Measurements from ENCODE around the gene RAD51AP1.

The RAD51AP1 gene

DNA sequence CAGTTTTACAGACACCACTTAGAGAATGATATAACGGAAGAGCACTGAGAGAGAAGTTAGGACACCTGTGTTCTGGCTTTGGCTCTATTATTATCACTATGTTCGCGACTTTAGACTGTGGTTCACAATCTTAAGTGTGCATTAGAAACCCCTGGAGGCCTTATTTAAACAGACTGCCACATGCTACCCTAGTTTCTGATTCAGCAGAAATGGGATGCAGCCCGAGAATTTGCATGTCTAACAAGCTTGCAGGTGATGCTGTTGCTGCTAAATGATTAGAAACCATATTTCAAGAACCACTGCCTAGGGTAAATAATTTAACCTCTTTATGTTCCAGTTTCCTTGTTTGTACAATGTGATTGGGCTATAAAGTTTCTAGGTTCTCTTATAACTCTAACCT, 3.6 kb upstream of the RAD51AP1 start:
- H3K27ac ChIP-seq = no peak overlapping the region
- no peak for TF ChIP-seq ZFX (IDR thresholded peaks at IDR 0.05; ENCODE audit: borderline replicate concordance)
- TF ChIP-seq CTCF (IDR thresholded peaks at IDR 0.05) = no peak

GRCh38 chr12:4535871-4536270, 2.8 kb upstream of the RAD51AP1 start:
- no peak for TF ChIP-seq ZFX (IDR thresholded peaks at IDR 0.05; ENCODE audit: borderline replicate concordance)
- TF ChIP-seq CTCF (IDR thresholded peaks at IDR 0.05) = no peak
- no peak overlapping the region for H3K27ac ChIP-seq

- H3K27ac ChIP-seq = peak overlapping the region; percentile 80
- TF ChIP-seq ZFX (IDR thresholded peaks at IDR 0.05; ENCODE audit: borderline replicate concordance) (no peak), CTCF (IDR thresholded peaks at IDR 0.05) (no peak)
These were observed 629 bp downstream of the RAD51AP1 start for GRCh38 chr12:4539167-4539870.

DNA sequence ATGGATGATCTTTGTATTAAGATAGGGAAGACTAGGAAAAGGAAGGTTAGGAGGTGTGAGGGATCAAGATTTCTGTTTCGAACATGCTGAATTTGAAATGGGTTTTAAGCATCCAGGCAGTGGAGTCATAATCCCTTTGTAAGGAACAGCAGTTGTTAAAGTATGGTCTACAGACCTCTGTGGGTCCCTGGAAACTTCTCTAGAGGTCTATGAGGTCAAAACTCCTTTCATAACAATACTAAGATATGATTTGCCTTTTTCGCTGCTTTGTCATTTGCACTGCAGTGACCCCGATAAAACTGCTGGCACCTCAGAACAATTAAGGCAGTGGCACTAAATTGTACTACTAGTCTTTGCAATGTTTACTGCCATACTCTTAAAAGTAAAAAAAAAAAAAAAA, 1.5 kb downstream of the RAD51AP1 start:
- TF ChIP-seq CTCF (IDR thresholded peaks at IDR 0.05) (no peak), ZFX (IDR thresholded peaks at IDR 0.05; ENCODE audit: borderline replicate concordance) (no peak)
- no peak overlapping the region; the same call in 1 of the 2 replicates for H3K27ac ChIP-seq

GRCh38 chr12:4540638-4541037, 1.9 kb downstream of the RAD51AP1 start:
- no peak overlapping the region for H3K27ac ChIP-seq
- TF ChIP-seq CTCF (IDR thresholded peaks at IDR 0.05) = no peak

- no peak overlapping the region for H3K27ac ChIP-seq
- no peak for TF ChIP-seq CTCF (IDR thresholded peaks at IDR 0.05)
- no peak for TF ChIP-seq ZFX (IDR thresholded peaks at IDR 0.05; ENCODE audit: borderline replicate concordance)
These were observed 6.5 kb downstream of the RAD51AP1 start for GRCh38 chr12:4545195-4545594.

GRCh38 chr12:4552191-4552590, 13.5 kb downstream of the RAD51AP1 start:
- TF ChIP-seq ZFX (IDR thresholded peaks at IDR 0.05; ENCODE audit: borderline replicate concordance) = no peak
- TF ChIP-seq CTCF (IDR thresholded peaks at IDR 0.05) = no peak
- H3K27ac ChIP-seq = no peak overlapping the region
